ENCODE measurements around the gene ZHX3. TPM values are rescaled to one million over a fixed set of nuclear protein-coding genes. Genes with fewer than 3 reads are reported as not detected.

ZHX3 gene
- total RNA-seq, 1 donor from 2014 or later: 14.5 TPM

DNA sequence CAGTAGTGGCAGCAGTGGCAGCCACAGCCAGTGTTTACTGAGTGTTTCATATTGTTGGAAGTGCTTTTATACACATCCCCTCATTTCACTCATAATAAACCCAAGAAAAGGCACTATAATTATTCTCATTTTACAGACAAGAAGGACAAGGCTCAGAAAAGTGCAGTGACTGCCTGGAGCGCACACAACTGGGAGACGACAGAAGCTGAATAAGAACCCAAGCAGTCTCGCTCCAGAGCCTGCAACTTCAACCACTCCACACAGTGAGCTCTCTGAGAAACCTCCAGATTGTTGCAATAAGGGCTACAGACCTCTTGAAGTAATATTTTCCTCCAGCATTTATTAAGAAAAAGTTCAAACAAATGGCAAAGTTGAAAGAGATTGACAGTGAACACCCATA is 103.3 kb downstream of the ZHX3 start:
- TF ChIP-seq, protein P1, sequence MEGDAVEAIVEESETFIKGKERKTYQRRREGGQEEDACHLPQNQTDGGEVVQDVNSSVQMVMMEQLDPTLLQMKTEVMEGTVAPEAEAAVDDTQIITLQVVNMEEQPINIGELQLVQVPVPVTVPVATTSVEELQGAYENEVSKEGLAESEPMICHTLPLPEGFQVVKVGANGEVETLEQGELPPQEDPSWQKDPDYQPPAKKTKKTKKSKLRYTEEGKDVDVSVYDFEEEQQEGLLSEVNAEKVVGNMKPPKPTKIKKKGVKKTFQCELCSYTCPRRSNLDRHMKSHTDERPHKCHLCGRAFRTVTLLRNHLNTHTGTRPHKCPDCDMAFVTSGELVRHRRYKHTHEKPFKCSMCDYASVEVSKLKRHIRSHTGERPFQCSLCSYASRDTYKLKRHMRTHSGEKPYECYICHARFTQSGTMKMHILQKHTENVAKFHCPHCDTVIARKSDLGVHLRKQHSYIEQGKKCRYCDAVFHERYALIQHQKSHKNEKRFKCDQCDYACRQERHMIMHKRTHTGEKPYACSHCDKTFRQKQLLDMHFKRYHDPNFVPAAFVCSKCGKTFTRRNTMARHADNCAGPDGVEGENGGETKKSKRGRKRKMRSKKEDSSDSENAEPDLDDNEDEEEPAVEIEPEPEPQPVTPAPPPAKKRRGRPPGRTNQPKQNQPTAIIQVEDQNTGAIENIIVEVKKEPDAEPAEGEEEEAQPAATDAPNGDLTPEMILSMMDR (IDR thresholded peaks at IDR 0.05; ENCODE audit: insufficient read depth, low read length, severe bottlenecking): no peak
- Histone ChIP-seq H3K36me3 (ENCODE audit: control insufficient read depth, insufficient read depth, low read length) (no peaks in the 10 kb centered on the region), H3K27me3 (ENCODE audit: control insufficient read depth, insufficient read depth, low read length) (no peaks in the 10 kb centered on the region), H3K4me3 (ENCODE audit: low read depth, low read length) (no peak overlapping the region)
- FAIRE-seq: no peak
- no peak for DNase-seq (ENCODE audit: low read depth)

DNA sequence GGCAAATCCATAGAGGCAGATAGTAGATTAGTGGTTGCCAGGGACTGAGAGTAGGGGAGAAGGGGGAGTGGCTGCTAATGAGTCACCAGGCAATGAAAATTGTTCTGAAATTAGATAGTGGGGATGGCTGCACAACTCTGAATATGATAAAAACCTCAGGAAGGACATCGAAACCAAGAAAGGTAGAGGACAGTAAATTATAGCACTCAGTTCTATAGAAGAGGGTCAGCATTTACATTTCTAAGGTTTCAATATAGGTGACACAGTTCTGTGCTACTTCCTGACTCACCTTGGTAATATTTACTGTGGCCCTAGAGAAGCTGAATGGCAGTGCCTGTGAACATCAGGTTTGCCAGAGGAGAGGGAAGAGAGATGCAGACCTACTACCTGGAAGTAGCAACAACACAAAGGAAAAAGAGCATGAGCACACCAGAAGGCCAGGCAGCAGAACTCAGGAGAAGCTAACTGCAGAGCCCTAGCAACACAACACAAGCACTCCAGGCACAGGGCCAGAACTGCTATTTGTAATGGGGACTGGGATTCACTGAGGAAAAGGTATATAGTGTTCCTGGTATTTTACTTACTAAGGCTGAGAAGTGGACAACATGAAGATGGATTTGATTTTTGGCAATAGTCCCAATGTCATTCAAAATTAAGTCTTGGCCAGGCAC is 104.2 kb downstream of the ZHX3 start:
- no peaks in the 10 kb centered on the region for H3K36me3 ChIP-seq (ENCODE audit: control insufficient read depth, insufficient read depth, low read length)
- no peaks in the 10 kb centered on the region for H3K27me3 ChIP-seq (ENCODE audit: control insufficient read depth, insufficient read depth, low read length)
- DNase-seq (ENCODE audit: low read depth) (peak; percentile 41), FAIRE-seq (peak; percentile 68)
- H3K4me3 ChIP-seq (ENCODE audit: low read depth, low read length): no peak overlapping the region
- TF ChIP-seq, protein P1 (IDR thresholded peaks at IDR 0.05; ENCODE audit: insufficient read depth, low read length, severe bottlenecking): no peak

DNA sequence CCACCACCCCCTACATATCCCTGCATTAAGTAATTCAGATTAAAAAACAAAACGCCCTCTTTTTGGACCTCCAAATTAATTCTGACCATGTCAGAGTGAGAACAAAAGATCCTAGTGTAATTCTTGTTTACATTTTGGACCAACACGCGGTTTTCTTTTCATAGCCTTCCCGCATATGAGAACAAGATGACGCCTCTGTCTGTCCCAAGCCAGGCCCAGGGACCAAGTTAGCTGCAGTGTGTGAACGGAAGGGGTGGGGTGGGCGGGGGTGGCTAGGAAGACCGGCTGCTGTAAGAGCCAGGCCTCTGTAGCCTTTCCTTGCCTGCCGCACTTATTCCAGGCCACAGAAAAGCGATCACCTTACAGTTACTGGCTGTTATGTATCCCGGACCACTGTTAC is 112.2 kb downstream of the ZHX3 start:
- FAIRE-seq (no peak), DNase-seq (ENCODE audit: low read depth) (no peak)
- no peak overlapping the region for H3K4me3 ChIP-seq (ENCODE audit: low read depth, low read length)
- TF ChIP-seq, protein P1 (IDR thresholded peaks at IDR 0.05; ENCODE audit: insufficient read depth, low read length, severe bottlenecking): no peak
- H3K36me3 ChIP-seq (ENCODE audit: control insufficient read depth, insufficient read depth, low read length): peaks cover 2% of the 10 kb centered on the region
- H3K27me3 ChIP-seq (ENCODE audit: control insufficient read depth, insufficient read depth, low read length): no peaks in the 10 kb centered on the region

DNA sequence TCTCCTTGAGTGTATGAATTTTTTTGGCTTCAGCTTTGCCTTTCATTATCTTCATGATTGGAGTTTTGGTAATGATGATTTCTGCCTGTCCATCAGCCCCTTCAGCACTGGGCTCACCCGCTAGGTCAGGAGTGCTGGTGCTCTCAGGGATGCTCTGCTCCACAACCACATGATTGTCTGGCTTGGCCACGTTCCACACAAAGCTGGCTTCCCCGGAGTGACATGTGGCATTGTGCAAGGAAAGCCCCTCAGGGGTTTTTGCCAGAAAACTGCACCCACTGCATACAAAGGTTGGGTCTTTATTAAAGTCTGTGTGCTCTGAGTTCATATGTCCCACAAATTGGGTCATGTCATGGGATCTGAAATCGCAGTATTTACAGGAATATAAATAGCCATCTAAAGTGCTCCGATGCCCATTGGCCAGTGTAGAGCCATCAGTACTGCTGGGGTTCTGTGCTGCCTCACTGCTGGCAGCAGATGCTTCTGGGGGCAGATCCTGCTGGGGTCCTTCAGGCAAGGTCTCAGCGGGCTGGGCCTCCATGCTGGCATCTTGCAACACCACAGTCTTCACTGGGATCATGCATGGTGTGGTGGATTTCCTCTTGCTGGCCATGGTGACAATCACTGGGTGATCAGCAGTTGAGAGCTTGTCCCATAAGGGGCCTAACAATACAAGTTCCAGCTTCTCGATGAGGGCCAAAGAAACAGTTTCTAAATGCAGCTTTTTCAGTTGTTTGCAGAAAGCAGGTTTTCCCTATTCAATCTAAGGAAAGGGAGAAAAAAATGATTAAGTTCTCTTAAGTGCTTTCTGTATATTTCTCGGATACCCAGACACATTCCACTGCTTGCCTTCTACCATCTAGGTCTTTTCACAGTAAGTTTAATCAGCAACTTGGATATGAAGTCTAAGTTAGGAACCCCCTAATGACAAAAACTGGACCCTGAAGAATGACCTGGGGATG is 112.9 kb downstream of the ZHX3 start:
- DNase-seq (ENCODE audit: low read depth): no peak
- Histone ChIP-seq H3K27me3 (ENCODE audit: control insufficient read depth, insufficient read depth, low read length) (no peaks in the 10 kb centered on the region), H3K4me3 (ENCODE audit: low read depth, low read length) (no peak overlapping the region), H3K36me3 (ENCODE audit: control insufficient read depth, insufficient read depth, low read length) (peaks cover 2% of the 10 kb centered on the region)
- FAIRE-seq: no peak
- TF ChIP-seq, protein P1 (IDR thresholded peaks at IDR 0.05; ENCODE audit: insufficient read depth, low read length, severe bottlenecking): no peak

DNA sequence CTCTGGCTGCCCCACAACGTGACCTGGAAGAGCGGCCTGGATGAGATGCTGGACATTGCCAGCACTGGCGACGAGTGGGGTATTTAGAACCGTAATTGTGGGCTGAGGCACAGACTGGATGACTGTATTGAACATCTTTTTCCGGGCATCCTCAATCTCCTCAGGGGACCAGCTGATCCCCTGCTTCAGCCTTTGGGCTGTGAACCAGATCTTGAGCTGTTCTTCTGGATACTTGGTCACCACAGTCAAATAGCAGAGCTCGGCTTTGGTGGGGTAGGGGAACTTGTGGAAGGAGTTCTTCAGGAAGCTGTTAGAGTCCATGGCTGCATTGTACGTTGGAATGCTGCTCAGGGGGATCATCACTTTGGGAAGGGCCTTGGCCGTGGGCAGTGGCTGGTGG is 113.9 kb downstream of the ZHX3 start:
- Histone ChIP-seq H3K36me3 (ENCODE audit: control insufficient read depth, insufficient read depth, low read length) (peaks cover 2% of the 10 kb centered on the region), H3K4me3 (ENCODE audit: low read depth, low read length) (no peak overlapping the region), H3K27me3 (ENCODE audit: control insufficient read depth, insufficient read depth, low read length) (no peaks in the 10 kb centered on the region)
- DNase-seq (ENCODE audit: low read depth) (no peak), FAIRE-seq (no peak)
- TF ChIP-seq, protein P1 (IDR thresholded peaks at IDR 0.05; ENCODE audit: insufficient read depth, low read length, severe bottlenecking): no peak
